GM18858 (cell line): ENCODE measurements around the gene HLA-DRA.

Experiments
- ATAC-seq: cut with Tn5 transposase; IDR thresholded peaks from one replicate; pipeline ENCODE4 v1.9.1; 2021; ENCODE audit not compliant: unreplicated experiment

Gene HLA-DRA

GRCh38 chr6:32439602-32440214 is at the start of gene HLA-DRA:
TSS of gene HLA-DRA (plus strand) at chr6:32439887. CDS start at chr6:32439951, 64 bp downstream.
- peak; percentile 58 for ATAC-seq

DNA sequence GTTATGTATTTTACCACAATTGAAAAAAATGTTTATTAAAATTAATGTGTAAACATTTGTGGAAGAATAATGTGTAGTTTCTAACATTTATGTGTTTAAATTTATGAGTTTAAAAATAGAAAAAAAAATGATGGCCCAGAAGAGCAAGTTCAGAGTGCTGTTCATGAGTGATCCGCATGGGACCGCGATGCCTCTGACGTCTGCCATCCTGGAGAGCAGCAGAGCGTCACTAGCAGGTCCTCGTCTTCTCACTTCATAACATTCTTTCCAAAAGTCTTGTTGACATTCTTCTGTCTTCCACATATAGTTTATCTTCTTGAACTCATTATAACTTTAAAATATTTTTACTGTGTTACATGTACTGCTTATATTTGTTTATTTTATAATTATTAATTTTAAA is 48.2 kb upstream of the HLA-DRA start:
- no peak for ATAC-seq

DNA sequence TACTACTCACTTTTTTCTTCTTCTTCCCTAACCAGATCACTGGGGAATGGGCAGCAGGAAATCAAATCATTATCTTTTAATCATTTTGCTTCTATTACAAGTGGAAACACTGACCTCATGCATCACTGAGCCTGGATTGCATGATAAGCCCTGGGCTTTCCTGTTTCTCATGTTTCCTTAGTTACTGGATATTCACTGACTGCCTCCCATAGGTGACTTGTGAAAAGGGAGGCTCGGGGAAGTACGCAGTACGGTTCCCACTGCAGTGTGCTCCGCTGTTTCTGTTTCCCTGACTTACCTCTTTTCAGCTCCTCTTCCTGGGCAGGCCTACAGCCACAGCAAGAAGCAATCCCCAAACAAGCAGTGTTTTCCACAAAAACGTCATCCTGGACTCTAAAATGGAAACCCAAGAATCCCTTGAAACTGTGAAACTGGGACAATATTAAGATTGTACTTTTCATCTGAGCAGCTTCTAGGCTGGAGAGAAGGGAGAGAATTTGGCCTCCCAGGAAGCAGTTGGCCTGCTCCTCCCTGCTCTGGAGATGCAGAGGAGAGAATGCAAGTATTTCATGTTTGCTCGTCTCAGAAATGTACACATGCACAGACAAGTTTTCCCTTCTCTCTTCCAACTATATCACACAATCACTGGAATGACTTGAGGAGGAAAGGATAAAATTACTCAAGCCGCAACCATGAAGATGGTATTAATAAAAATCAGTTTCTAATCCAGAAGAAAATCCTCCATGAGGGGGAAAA is 45.8 kb upstream of the HLA-DRA start:
- no peak for ATAC-seq

- no peak for ATAC-seq
Measured at GRCh38 chr6:32396028-32396427, 43.7 kb upstream of the HLA-DRA start.

- peak; percentile 76 for ATAC-seq
Measured at GRCh38 chr6:32397252-32397920, 42.3 kb upstream of the HLA-DRA start.

DNA sequence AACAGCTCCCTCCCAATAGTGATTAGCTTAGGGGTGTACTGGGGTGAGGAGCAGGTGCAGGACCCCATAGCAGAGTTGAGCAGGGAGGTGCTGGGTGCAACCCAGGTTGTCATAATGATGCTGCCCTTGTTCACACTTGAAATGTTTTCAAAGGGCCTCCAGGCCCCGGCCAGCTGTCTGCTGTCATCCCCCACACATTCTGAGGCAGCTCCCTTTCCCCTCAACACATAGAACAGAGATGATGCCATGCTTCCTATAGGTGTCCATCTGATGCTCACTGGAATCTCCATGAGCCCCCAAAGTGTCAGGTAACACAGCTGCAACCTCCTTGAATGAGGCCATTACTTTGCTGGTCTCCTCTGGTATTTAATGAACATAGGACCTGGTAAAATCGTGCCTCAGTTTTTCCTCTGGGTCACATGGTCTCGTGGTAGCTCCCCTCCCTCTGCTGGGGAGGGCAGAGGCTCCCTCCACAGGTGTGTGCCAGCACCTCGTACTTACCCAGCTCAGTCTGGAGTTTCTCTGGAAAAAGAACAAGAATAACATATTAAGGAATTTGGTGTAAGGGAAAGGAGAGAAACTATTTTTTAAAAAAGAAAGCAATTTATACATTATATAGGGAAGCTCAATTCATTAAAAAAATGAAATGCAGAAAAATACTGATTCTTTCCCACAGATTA is 38.3 kb upstream of the HLA-DRA start:
- no peak for ATAC-seq

DNA sequence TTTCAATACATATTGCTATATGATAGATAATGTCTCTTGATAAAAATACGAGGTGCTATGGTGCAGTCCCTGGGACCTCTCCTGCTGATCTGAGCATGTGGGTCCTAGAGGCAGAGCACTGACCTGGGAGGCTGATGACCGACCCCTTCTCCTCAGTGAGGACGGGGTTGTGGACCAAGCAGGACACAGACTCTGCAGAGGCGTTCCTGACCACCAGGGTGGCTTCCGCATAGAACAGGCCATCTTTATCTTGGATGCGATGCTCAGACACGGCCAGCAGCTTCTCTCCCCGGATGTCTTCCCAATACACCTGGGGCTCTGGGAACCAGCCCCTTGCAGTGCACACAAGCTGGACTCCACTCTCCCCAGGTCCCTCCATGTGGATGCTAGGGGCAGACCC is 36.9 kb upstream of the HLA-DRA start:
- no peak for ATAC-seq

- ATAC-seq: no peak
Measured at GRCh38 chr6:32405656-32406055, 34.0 kb upstream of the HLA-DRA start.

- no peak for ATAC-seq
Measured at GRCh38 chr6:32406197-32406596, 33.5 kb upstream of the HLA-DRA start.

DNA sequence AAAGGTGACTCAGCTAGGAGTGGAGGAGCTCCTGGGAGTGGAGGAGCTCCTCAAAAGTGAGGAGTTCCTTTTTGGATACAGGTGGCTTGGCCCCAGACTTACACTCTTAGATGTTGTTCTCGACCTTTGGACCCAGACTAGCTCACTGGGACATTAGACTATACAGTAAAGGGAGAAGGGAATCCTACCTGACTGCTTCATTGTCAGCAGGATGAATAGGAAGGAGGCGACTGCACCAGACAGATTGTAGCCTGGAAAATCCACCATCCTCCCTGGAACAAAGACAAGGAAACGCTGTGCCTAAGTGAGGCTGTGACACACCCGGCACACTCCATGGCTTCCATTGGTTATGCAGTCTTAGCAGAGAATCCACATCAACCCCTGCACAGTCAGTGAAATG is 32.8 kb upstream of the HLA-DRA start, which contains the start of gene BTNL2:
Gene BTNL2 (minus strand): TSS at position 325 of the 400 bp plus-strand sequence. CDS start 58 bp downstream, at position 267.
- no peak for ATAC-seq

- no peak for ATAC-seq
Measured at GRCh38 chr6:32410906-32411305, 28.8 kb upstream of the HLA-DRA start.

GRCh38 chr6:32411566-32412327 is 27.9 kb upstream of the HLA-DRA start:
- no peak for ATAC-seq

- no peak for ATAC-seq
Measured at GRCh38 chr6:32413427-32414047, 26.1 kb upstream of the HLA-DRA start.

DNA sequence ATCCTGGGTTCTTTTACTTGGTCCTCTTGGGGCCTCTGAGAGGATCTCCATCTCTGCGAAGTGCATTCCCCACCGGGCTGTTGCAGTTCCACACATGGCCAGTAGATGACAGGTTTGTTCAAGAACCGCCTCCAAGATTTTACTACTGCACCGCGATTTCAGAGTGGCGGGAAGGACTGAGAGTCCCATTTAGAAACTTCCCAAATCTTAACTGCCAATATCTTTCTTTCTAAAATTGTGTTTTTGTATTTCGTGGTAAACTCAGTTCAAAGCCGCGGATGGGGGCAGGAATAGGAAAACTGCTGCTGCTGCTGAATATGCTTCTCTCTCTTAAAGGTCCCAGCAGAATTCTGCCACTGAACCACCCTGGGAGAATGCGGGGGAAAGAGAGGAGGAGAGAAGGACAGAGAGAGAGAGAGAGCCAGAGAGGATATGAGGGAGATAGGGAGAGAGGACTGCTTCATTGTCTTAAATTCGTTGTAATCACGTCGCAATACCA is 24.1 kb upstream of the HLA-DRA start:
- no peak for ATAC-seq

DNA sequence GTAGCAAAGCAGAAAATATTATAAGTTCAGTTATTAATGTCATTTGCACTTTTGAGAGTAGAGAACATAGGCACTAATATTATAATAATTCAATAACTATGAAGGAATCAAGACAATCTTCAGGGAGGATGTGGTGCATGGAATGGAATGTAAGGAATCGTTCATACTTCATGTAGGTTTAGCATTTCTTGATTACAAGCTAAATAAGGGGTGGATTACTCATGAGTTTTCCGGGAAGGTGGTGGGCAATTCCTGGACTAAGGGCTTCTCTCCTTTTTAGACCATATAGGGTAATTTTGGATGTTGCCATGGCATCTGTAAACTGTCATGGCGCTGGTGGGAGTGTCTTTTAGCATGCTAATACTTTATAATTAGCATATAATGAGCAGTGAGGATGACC is 23.7 kb upstream of the HLA-DRA start:
- no peak for ATAC-seq

DNA sequence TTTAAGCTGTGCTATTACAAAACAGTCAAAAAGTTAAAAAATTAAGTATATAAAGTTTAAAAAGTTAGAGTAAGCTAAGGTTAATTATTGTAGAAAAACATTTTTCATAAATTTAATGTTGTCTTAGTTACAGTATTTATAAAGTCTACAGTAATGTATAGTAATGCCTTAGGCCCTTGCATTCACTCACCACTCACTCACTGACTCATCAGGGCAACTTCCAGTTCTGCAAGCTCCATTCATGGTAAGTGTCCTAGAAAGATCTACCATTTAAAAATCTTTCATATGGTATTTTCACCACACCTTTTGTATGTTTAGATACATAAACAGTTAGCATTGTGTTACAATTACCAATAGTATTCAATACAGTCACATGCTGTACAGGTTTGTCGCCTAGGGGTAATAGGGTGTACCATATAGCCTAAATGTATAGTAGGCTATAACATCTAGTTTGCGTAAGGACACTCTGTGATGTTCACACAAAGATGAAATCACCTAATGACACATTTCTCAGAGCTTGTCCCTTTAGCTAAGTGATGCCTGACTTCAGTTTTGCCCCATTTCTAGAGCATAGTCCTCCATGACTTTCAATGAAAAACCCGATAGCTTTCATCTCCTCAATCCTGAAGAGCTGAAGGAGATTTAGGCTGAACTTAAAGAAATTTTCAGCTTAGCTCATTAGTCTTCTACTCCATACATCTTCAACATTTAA is 14.9 kb upstream of the HLA-DRA start:
- ATAC-seq: no peak

- no peak for ATAC-seq
Measured at GRCh38 chr6:32426338-32426737, 13.3 kb upstream of the HLA-DRA start.

- no peak for ATAC-seq
Measured at GRCh38 chr6:32427218-32427617, 12.5 kb upstream of the HLA-DRA start.

DNA sequence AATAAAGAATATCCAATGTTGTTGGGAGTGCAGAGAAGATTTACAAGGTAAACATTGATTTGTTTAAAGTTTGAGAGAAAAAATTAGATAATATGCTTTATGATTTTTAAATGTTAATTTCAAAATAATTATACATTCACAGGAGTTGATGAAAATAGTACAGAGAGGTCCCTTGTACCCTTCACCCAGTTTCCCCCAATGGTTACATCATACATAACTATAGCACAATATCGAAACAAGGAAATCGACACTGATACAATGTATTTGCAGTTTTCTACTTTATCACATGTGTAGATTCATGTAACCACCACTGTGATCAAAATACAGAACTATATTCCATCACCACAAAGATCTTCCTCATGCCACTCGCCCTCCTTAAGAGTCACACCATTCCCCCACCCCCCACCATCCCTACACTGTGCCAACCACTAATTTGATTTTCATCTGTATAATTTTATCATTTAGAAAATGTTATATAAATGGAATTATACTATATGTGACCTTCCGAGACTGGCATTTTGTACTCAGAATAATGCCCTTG is 11.7 kb upstream of the HLA-DRA start:
- ATAC-seq: no peak
